ENCODE results near the gene SULT1E1. TPM values are rescaled to one million over a fixed set of nuclear protein-coding genes. Genes with fewer than 3 reads are reported as not detected.
A peak's percentile ranks its signal among the peaks of the same experiment; 100 is the strongest.

The SULT1E1 gene
- total RNA-seq, 1 donor from 2014 or later = 5.1 TPM

GRCh38 chr4:69823481-69824186 lies 36.3 kb downstream of the SULT1E1 start:
- Mint-ChIP-seq H3K36me3 (ENCODE audit: unreplicated experiment) (no peaks in the 10 kb centered on the region), H3K9me3 (ENCODE audit: unreplicated experiment) (no peaks in the 10 kb centered on the region), H3K27ac (ENCODE audit: unreplicated experiment) (no peak overlapping the region)

DNA sequence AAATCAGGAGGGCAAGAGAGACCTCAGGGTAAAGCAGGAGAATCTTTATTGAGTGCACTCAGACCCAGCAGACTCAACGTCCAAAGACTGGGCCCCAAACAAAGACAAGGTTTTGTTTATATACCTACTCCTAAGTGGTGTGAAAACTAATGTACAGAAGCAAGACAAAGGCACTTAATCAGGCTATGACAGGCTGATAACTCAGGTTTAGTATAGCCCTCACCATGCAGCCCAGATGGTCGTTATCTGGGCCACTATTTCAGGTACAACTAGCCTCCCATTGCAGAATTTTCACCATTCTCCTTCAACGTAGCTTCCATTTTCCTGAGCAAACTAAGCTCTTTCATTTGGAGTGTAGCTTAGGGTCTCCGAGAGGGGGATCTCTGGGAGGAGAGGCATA lies 36.9 kb downstream of the SULT1E1 start:
- Mint-ChIP-seq H3K27ac (ENCODE audit: unreplicated experiment) (no peak overlapping the region), H3K36me3 (ENCODE audit: unreplicated experiment) (no peaks in the 10 kb centered on the region), H3K4me1 (ENCODE audit: unreplicated experiment) (peaks cover 16% of the 10 kb centered on the region), H3K9me3 (ENCODE audit: unreplicated experiment) (no peaks in the 10 kb centered on the region), H3K4me3 (ENCODE audit: unreplicated experiment) (no peak overlapping the region), H3K27me3 (ENCODE audit: unreplicated experiment) (no peaks in the 10 kb centered on the region)
- no peak for DNase-seq (ENCODE audit: extremely low spot score, unreplicated experiment)
- no peak for TF ChIP-seq CTCF (IDR thresholded peaks at IDR 0.05)

More at GRCh38 chr4:69823481-69824186, 36.3 kb downstream of the SULT1E1 start:
- Mint-ChIP-seq H3K4me3 (ENCODE audit: unreplicated experiment) (no peak overlapping the region), H3K4me1 (ENCODE audit: unreplicated experiment) (peaks cover 19% of the 10 kb centered on the region), H3K27me3 (ENCODE audit: unreplicated experiment) (no peaks in the 10 kb centered on the region)
- DNase-seq (ENCODE audit: extremely low spot score, unreplicated experiment) = no peak
- peak; percentile 64 for TF ChIP-seq CTCF (IDR thresholded peaks at IDR 0.05)

- Mint-ChIP-seq H3K9me3 (ENCODE audit: unreplicated experiment) (no peaks in the 10 kb centered on the region), H3K27ac (ENCODE audit: unreplicated experiment) (no peak overlapping the region)
These were observed 37.7 kb downstream of the SULT1E1 start for GRCh38 chr4:69822198-69822597.

DNA sequence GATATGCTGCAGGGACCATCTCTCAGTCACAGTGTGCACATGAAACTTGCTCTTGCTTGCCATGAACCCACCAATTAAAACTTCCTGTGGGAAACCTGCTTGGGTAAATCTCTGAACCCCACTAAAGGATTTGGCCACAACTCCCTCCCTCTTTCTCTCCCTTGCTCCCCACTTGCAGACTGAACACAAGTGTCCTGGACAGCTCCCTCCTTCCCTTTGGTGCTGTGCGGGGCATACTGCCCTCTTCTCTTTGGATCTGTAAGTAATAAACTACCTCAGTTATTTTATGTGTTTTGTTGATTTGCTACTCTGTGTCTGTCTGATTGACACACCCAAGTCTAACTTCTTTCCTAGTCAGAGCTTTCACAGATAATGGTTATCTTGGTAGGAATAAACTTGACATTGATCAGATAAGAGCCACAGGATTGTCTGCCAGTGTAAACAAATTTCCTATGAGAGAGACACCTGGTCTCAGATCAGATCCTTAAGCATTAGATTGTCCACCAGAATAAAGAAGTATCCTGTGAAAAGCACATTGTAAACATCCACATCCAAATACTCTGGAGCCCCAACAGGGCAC lies 41.8 kb downstream of the SULT1E1 start:
- Mint-ChIP-seq H3K27me3 (ENCODE audit: unreplicated experiment) (no peaks in the 10 kb centered on the region), H3K36me3 (ENCODE audit: unreplicated experiment) (no peaks in the 10 kb centered on the region), H3K27ac (ENCODE audit: unreplicated experiment) (no peak overlapping the region)

More at GRCh38 chr4:69822198-69822597, 37.7 kb downstream of the SULT1E1 start:
- no peak for DNase-seq (ENCODE audit: extremely low spot score, unreplicated experiment)
- H3K27me3 Mint-ChIP-seq (ENCODE audit: unreplicated experiment) = no peaks in the 10 kb centered on the region
- peaks cover 23% of the 10 kb centered on the region for H3K4me1 Mint-ChIP-seq (ENCODE audit: unreplicated experiment)
- no peaks in the 10 kb centered on the region for H3K36me3 Mint-ChIP-seq (ENCODE audit: unreplicated experiment)
- no peak overlapping the region for H3K4me3 Mint-ChIP-seq (ENCODE audit: unreplicated experiment)
- TF ChIP-seq CTCF (IDR thresholded peaks at IDR 0.05) = no peak

More for the DNA sequence above, 41.8 kb downstream of the SULT1E1 start:
- no peak for DNase-seq (ENCODE audit: extremely low spot score, unreplicated experiment)
- Mint-ChIP-seq H3K4me1 (ENCODE audit: unreplicated experiment) (peaks cover 33% of the 10 kb centered on the region), H3K4me3 (ENCODE audit: unreplicated experiment) (no peak overlapping the region), H3K9me3 (ENCODE audit: unreplicated experiment) (no peaks in the 10 kb centered on the region)
- no peak for TF ChIP-seq CTCF (IDR thresholded peaks at IDR 0.05)
